CD4-positive, alpha-beta T cell treated with Interleukin-21 for 1 hour (primary cell): ENCODE measurements around the gene SSBP1.
"Not testable (repeated sequence)": the region's sequence is repeated elsewhere in the genome, so short reads cannot be mapped to it uniquely, and the experiment has no call there.

ENCODE experiments used
- DNase-seq: peaks from one replicate; pipeline ENCODE4 v3.0.0-alpha.2; 2020

The SSBP1 gene

GRCh38 chr7:141709749-141710148, 28.4 kb upstream of the SSBP1 start:
- DNase-seq = no peak

- DNase-seq = peak; percentile 11
Measured at GRCh38 chr7:141710301-141710700, 27.9 kb upstream of the SSBP1 start.

GRCh38 chr7:141712603-141713255, 25.4 kb upstream of the SSBP1 start:
- DNase-seq = no peak

- no peak for DNase-seq
Measured at GRCh38 chr7:141713890-141714289, 24.3 kb upstream of the SSBP1 start.

GRCh38 chr7:141714571-141714970, 23.6 kb upstream of the SSBP1 start:
- DNase-seq = no peak

- DNase-seq = no peak
Measured at GRCh38 chr7:141715018-141715417, 23.1 kb upstream of the SSBP1 start.

- DNase-seq = no peak
Measured at GRCh38 chr7:141715794-141716689, 22.1 kb upstream of the SSBP1 start.

- no peak for DNase-seq
Measured at GRCh38 chr7:141717450-141717849, 20.7 kb upstream of the SSBP1 start.

GRCh38 chr7:141722529-141722928, 15.6 kb upstream of the SSBP1 start:
- DNase-seq = no peak

GRCh38 chr7:141729020-141729419, 9.1 kb upstream of the SSBP1 start:
- no peak for DNase-seq

- DNase-seq = no peak
Measured at GRCh38 chr7:141731476-141732149, 6.5 kb upstream of the SSBP1 start.

GRCh38 chr7:141737118-141737835, 881 bp upstream of the SSBP1 start:
- DNase-seq = peak; percentile 39

- no peak for DNase-seq
Measured at GRCh38 chr7:141738592-141739013, 445 bp downstream of the SSBP1 start.

GRCh38 chr7:141739250-141739649, 1.1 kb downstream of the SSBP1 start:
- DNase-seq = no peak

- no peak for DNase-seq
Measured at GRCh38 chr7:141742229-141742628, 4.1 kb downstream of the SSBP1 start.

- DNase-seq = no peak
Measured at GRCh38 chr7:141744131-141744530, 6.0 kb downstream of the SSBP1 start.

- no peak for DNase-seq
Measured at GRCh38 chr7:141748396-141748795, 10.2 kb downstream of the SSBP1 start.

GRCh38 chr7:141751904-141752303, 13.7 kb downstream of the SSBP1 start:
- DNase-seq = not testable (repeated sequence)

- DNase-seq = peak; percentile 4
Measured at GRCh38 chr7:141752634-141753033, 14.5 kb downstream of the SSBP1 start.

GRCh38 chr7:141754939-141755338, 16.8 kb downstream of the SSBP1 start:
- peak; percentile 21 for DNase-seq

- no peak for DNase-seq
Measured at GRCh38 chr7:141763797-141764196, 25.6 kb downstream of the SSBP1 start, which contains the start of gene TAS2R3. Gene TAS2R3 (plus strand): TSS chr7:141764097. CDS start chr7:141764159, 62 bp downstream.

GRCh38 chr7:141770083-141770583, 32.0 kb downstream of the SSBP1 start:
- DNase-seq = not testable (repeated sequence)

- DNase-seq = no peak
Measured at GRCh38 chr7:141776374-141776773, 38.2 kb downstream of the SSBP1 start, which contains the start of gene TAS2R4. Gene TAS2R4 (plus strand): TSS chr7:141776674. CDS start chr7:141778489, 1,815 bp downstream.
